DND-41 (cell line): ENCODE measurements around the gene MUC22.

Source experiments
- ATAC-seq: fragments of 200-7000 bp; cut with Tn5 transposase; 3 replicates; pipeline ENCODE4 v1.9.1; 2021; ENCODE audit warnings: low read depth; ENCODE audit not compliant: insufficient read depth
- DNase-seq: peaks from one replicate; pipeline ENCODE4 v3.0.0-alpha.2; 2020
- H2AFZ ChIP-seq: 2 replicates; pipeline ENCODE4 v1.6.0; 2012; ENCODE audit warnings: low read depth, low read length
- H3K27ac ChIP-seq: 2 replicates; pipeline ENCODE4 v1.5.1; 2012; ENCODE audit warnings: low read length, inconsistent platforms
- H3K27me3 ChIP-seq: fragments of 200-600 bp; sonication (generic); 2 replicates; pipeline ENCODE4 v1.6.0; 2012; ENCODE audit warnings: low read length, mild to moderate bottlenecking, inconsistent platforms; ENCODE audit not compliant: insufficient read depth, poor library complexity
- H3K36me3 ChIP-seq: 2 replicates; pipeline ENCODE4 v1.5.1; 2012; ENCODE audit warnings: low read length, inconsistent platforms; ENCODE audit not compliant: insufficient read depth
- H3K4me1 ChIP-seq: 2 replicates; pipeline ENCODE4 v1.5.1; 2012; ENCODE audit warnings: mild to moderate bottlenecking, low read length; ENCODE audit not compliant: insufficient read depth
- H3K4me2 ChIP-seq: 2 replicates; pipeline ENCODE4 v1.6.0; 2012; ENCODE audit warnings: mild to moderate bottlenecking, moderate library complexity, low read length, inconsistent platforms; ENCODE audit not compliant: insufficient read depth
- H3K4me3 ChIP-seq, 2 experiments: fragments of 200-600 bp in 1 of 2; shearing (Covaris generic) in 1 of 2; 2 replicates each; pipeline ENCODE4 v1.5.1; 2012 to 2016; ENCODE audit warnings: inconsistent platforms in 2 of 2, low read length in 2 of 2, mild to moderate bottlenecking in 2 of 2, low read depth in 1 of 2, moderate library complexity in 1 of 2
- H3K79me2 ChIP-seq: 2 replicates; pipeline ENCODE4 v1.6.0; 2012; ENCODE audit warnings: low read length, inconsistent platforms; ENCODE audit not compliant: insufficient read depth
- H3K9ac ChIP-seq: 2 replicates; pipeline ENCODE4 v1.6.0; 2012; ENCODE audit warnings: low read depth, mild to moderate bottlenecking, inconsistent platforms, low read length, moderate library complexity
- H3K9me3 ChIP-seq: 2 replicates; pipeline ENCODE4 v1.5.1; 2012; ENCODE audit warnings: low read length, moderate library complexity, mild to moderate bottlenecking, inconsistent platforms; ENCODE audit not compliant: insufficient read depth, severe bottlenecking
- H4K20me1 ChIP-seq: 2 replicates; pipeline ENCODE4 v1.6.0; 2012; ENCODE audit warnings: low read length; ENCODE audit not compliant: insufficient read depth
- EZH2 ChIP-seq: IDR thresholded peaks from 3 replicates; pipeline ENCODE4 v1.6.1; 2012; ENCODE audit warnings: borderline replicate concordance, low read depth, mild to moderate bottlenecking, moderate library complexity, low read length, inconsistent platforms; ENCODE audit not compliant: severe bottlenecking
- TF ChIP-seq, protein P1 (sequence below): IDR thresholded peaks from 2 replicates; pipeline ENCODE4 v1.5.1; 2012; ENCODE audit warnings: borderline replicate concordance, low read length, moderate library complexity, mild to moderate bottlenecking; ENCODE audit not compliant: poor library complexity, severe bottlenecking; ENCODE audit errors: extremely low read depth

The MUC22 gene

DNA sequence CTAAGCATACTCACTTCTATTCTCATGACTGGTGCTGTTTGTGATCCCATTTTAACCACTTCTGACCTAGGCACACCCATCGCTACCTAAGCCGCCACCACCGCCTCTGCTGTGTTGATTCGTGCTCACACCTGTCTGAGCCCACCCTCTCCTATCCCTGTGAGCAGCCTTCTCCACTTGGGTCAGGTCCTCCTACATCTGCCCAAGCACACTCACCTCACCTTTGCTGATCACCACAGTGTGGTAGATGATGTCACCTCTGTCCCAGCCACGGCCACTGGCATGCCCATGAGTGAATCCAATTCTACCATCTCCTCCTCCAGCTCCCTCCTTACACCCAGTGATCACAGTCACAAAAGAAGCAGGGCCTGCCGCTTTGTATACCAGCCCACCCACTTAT is 20.8 kb downstream of the MUC22 start:
- no peaks in the 10 kb centered on the region for H3K4me1 ChIP-seq
- no peaks in the 10 kb centered on the region for H3K36me3 ChIP-seq
- no peak overlapping the region for H3K9ac ChIP-seq
- H3K27ac ChIP-seq, result no peak overlapping the region
- peaks cover 9% of the 10 kb centered on the region for H3K27me3 ChIP-seq
- no peak for DNase-seq
- H3K4me3 ChIP-seq, result no peak overlapping the region
- no peak for TF ChIP-seq EZH2
- TF ChIP-seq, protein P1, sequence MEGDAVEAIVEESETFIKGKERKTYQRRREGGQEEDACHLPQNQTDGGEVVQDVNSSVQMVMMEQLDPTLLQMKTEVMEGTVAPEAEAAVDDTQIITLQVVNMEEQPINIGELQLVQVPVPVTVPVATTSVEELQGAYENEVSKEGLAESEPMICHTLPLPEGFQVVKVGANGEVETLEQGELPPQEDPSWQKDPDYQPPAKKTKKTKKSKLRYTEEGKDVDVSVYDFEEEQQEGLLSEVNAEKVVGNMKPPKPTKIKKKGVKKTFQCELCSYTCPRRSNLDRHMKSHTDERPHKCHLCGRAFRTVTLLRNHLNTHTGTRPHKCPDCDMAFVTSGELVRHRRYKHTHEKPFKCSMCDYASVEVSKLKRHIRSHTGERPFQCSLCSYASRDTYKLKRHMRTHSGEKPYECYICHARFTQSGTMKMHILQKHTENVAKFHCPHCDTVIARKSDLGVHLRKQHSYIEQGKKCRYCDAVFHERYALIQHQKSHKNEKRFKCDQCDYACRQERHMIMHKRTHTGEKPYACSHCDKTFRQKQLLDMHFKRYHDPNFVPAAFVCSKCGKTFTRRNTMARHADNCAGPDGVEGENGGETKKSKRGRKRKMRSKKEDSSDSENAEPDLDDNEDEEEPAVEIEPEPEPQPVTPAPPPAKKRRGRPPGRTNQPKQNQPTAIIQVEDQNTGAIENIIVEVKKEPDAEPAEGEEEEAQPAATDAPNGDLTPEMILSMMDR, result no peak
- no peak for ATAC-seq
- H3K79me2 ChIP-seq, result no peaks in the 10 kb centered on the region
- H4K20me1 ChIP-seq, result no peaks in the 10 kb centered on the region
- H3K4me2 ChIP-seq, result no peak overlapping the region
- no peak overlapping the region for H2AFZ ChIP-seq
- H3K9me3 ChIP-seq, result no peaks in the 10 kb centered on the region

DNA sequence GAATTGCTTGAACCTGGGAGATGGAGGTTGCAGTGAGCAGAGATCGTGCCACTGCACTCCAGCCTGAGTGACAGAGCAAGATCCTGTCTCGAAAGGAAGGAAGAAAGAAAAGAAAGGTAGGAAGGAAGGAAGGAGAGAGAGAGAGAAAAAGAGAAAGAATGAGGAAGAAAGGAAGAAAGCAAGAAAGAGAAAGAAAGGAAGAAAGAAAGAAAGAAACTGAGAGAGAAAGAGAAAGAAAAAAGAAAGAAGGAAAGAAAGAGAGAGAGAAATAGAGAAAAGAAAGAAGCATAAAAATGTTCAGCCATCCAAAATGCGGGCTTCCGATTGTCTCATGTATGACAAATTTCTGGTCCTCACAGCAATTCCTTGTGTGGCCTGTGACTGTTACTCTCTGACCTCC is 22.8 kb downstream of the MUC22 start:
- TF ChIP-seq, protein P1, result no peak
- no peak for TF ChIP-seq EZH2
- no peak overlapping the region for H3K27ac ChIP-seq
- H3K79me2 ChIP-seq, result no peaks in the 10 kb centered on the region
- H2AFZ ChIP-seq, result no peak overlapping the region
- H3K9ac ChIP-seq, result no peak overlapping the region
- H3K4me2 ChIP-seq, result no peak overlapping the region
- no peaks in the 10 kb centered on the region for H3K4me1 ChIP-seq
- H3K4me3 ChIP-seq, result no peak overlapping the region
- H3K9me3 ChIP-seq, result no peaks in the 10 kb centered on the region
- no peak for DNase-seq
- H4K20me1 ChIP-seq, result no peaks in the 10 kb centered on the region
- no peak for ATAC-seq
- no peaks in the 10 kb centered on the region for H3K36me3 ChIP-seq
- peaks cover 13% of the 10 kb centered on the region for H3K27me3 ChIP-seq

DNA sequence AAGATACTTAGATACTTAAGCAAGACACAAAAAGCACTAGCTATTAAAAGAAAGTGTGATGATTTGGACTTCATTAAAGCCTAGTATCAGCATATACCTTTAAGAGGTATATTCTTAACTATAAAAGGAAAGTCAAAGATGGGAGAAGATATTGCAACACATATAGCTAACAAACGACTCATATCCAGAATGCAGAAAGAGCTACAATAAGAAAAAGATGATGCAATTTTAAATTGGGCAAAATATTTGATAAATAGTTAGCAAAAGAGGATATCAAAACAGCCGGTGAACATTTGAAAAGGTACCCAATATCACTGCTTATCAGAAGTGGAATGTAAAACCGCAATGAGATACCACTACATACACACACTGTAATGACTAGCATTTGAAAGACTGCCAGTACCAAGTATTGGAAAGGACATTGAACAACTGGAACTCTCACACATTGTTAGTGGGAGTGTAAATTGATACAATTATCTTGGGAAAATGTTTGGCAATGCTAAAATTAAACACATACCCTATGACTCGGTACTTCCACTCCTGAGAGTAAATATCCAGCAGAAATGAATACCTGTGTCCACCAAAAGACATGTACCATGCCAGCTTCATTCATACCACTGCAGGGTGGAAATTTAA is 25.7 kb downstream of the MUC22 start:
- TF ChIP-seq EZH2, result no peak
- TF ChIP-seq, protein P1, result no peak
- Histone ChIP-seq H3K4me3 (no peak overlapping the region), H3K27ac (no peak overlapping the region), H3K4me1 (no peaks in the 10 kb centered on the region), H2AFZ (no peak overlapping the region), H3K9me3 (no peaks in the 10 kb centered on the region), H3K4me2 (no peak overlapping the region), H3K36me3 (no peaks in the 10 kb centered on the region), H4K20me1 (no peaks in the 10 kb centered on the region; the same call in 1 of the 2 replicates), H3K27me3 (peaks cover 15% of the 10 kb centered on the region), H3K79me2 (no peaks in the 10 kb centered on the region), H3K9ac (no peak overlapping the region)
- ATAC-seq, result no peak
- no peak for DNase-seq

DNA sequence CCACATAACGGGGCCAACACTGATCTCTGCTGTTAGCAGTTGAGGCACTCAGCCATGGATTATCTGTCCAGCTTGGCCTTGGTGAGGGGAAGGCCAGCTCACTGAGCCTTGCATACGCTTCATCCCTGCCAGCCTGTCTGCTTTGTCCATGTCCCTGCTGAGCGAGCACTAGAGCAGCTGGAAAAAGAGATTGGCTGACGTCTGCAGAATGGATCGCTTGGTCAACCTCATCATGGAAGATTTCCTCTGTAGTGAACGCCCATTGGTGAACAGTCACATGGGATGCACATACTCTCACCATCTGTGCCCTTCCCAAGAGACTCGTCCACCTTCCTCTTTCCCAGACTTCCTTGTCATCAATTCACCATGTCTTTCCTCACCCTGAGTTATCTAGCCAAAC is 26.9 kb downstream of the MUC22 start:
- Histone ChIP-seq H3K9me3 (no peaks in the 10 kb centered on the region), H3K36me3 (no peaks in the 10 kb centered on the region)

More for the DNA sequence above, 26.9 kb downstream of the MUC22 start:
- H3K4me2 ChIP-seq, result no peak overlapping the region
- no peak overlapping the region for H3K9ac ChIP-seq
- no peak overlapping the region for H3K27ac ChIP-seq
- DNase-seq (no peak), ATAC-seq (no peak)
- no peak overlapping the region for H3K4me3 ChIP-seq
- H3K4me1 ChIP-seq, result no peaks in the 10 kb centered on the region
- no peak for TF ChIP-seq EZH2
- TF ChIP-seq, protein P1, result no peak
- no peaks in the 10 kb centered on the region; the same call in 1 of the 2 replicates for H4K20me1 ChIP-seq
- H3K79me2 ChIP-seq, result no peaks in the 10 kb centered on the region
- peaks cover 12% of the 10 kb centered on the region for H3K27me3 ChIP-seq
- no peak overlapping the region for H2AFZ ChIP-seq
